D721Med (cell line): ENCODE data around the gene GPR139.

Experiments used
- DNase-seq: peaks from one replicate; pipeline ENCODE4 v3.0.0; 2011; ENCODE audit warnings: low spot score; ENCODE audit not compliant: insufficient read length
- FAIRE-seq: peaks from 2 replicates; lab custom pipeline; 2011; peaks lifted over from hg19 to GRCh38; lab: Jason Lieb, UNC
- TF ChIP-seq, protein P1 (sequence below): IDR thresholded peaks from 2 replicates; pipeline ENCODE4 v1.5.1; 2012; ENCODE audit warnings: mild to moderate bottlenecking, control low read depth; ENCODE audit not compliant: insufficient read depth; ENCODE audit errors: missing control alignments

The GPR139 gene

DNA sequence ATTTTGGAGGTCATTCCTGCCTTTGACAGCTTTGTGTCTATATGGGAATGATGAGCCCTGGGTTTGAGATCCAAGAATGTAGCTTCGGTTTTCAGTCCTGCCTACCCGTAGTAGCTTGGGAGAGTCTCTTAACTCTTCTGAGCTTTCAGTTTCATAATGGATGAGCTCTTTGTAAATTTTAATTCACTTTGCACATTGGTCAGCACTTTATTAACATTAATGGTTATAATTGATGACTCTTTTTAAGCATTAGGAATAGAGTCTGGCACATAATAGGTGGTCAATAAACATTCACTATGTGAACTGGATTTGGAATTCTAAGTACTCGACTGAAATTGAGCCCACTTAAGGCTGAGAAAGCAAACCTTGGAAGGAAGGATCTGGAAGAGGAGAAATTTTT is 17.3 kb downstream of the GPR139 start:
- DNase-seq, result no peak
- no peak for FAIRE-seq
- TF ChIP-seq, protein P1, sequence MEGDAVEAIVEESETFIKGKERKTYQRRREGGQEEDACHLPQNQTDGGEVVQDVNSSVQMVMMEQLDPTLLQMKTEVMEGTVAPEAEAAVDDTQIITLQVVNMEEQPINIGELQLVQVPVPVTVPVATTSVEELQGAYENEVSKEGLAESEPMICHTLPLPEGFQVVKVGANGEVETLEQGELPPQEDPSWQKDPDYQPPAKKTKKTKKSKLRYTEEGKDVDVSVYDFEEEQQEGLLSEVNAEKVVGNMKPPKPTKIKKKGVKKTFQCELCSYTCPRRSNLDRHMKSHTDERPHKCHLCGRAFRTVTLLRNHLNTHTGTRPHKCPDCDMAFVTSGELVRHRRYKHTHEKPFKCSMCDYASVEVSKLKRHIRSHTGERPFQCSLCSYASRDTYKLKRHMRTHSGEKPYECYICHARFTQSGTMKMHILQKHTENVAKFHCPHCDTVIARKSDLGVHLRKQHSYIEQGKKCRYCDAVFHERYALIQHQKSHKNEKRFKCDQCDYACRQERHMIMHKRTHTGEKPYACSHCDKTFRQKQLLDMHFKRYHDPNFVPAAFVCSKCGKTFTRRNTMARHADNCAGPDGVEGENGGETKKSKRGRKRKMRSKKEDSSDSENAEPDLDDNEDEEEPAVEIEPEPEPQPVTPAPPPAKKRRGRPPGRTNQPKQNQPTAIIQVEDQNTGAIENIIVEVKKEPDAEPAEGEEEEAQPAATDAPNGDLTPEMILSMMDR, result no peak

DNA sequence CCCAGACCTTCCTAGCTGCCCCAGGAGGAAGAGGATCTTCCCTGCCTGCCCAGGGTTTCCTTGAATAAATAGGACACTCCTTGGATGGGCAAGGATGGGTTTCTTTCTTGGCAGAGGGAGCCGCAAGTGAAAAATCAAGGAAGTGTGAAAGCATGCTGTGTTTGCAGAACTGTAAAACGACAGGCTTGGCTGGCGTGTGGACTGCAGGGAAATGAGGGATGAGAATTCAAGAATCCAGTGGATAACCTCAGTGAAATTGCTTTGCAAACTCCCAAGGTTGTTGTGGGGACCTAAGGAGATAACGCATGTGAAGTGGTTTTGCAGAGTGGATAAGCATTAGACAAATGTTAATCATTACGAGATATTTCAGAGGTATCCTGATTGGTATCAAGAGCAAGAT is 20.4 kb downstream of the GPR139 start:
- TF ChIP-seq, protein P1, result no peak
- no peak for FAIRE-seq
- DNase-seq, result no peak

DNA sequence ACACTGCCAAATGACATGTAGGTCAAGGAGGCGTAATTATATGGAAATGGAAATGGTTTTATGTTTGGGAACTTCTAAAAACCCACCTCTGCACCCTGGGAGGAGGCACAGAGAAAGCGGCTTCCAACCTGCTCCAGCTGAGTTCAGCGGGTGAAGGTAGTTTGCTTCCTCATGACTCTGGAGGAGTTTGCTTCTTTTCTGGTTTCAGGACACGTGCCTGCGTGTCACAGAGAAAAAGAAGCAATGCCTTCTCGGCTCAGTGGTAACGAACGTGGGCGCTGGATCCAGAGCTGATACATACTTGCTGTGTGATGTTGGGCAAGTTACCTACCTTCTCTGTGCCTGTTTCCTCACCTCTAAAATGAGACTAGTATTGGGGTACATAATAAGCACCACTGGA is 22.1 kb downstream of the GPR139 start:
- FAIRE-seq, result no peak
- TF ChIP-seq, protein P1, result no peak

DNA sequence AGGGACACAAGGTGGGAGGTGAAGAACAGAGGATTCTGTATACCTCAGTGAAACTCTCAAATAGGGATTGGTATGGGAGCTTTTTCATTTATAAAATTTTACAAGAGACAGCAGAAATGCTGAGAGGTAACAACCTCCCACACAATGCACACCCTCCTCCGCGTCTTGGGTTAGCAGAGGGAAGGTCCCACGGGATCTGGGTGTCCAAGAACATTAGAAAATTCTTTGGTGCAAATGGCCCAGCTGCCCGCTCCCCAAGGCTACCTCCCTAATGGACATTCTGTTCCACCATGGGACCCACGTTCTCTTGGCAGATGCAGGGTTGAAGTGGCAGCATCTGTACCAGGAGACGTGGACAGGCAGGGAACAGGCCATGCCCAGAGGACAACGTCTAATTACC is 22.5 kb downstream of the GPR139 start:
- FAIRE-seq, result no peak
- TF ChIP-seq, protein P1, result no peak
- DNase-seq, result no peak

More for the DNA sequence above, 22.1 kb downstream of the GPR139 start:
- no peak for DNase-seq

DNA sequence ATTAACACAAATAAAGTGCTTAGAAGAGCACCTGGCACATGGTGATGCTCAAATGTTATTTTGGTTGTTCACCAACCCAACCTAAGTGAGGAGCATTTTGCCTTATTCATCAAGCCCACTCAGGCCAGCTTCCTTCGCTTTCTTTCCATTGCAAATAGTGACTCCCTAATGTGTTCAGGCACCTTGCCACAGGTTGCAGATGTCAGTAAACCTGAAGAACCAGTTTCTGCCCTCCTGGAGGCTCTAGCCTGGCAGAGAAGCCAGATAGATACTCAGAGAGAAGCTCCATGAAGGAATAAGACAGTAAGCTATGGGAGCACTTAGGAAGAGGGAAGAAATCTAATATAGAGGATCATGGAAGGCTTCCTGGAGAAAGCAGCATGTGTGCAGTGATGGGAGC is 23.9 kb downstream of the GPR139 start:
- TF ChIP-seq, protein P1, result no peak
- FAIRE-seq, result no peak
- no peak for DNase-seq

DNA sequence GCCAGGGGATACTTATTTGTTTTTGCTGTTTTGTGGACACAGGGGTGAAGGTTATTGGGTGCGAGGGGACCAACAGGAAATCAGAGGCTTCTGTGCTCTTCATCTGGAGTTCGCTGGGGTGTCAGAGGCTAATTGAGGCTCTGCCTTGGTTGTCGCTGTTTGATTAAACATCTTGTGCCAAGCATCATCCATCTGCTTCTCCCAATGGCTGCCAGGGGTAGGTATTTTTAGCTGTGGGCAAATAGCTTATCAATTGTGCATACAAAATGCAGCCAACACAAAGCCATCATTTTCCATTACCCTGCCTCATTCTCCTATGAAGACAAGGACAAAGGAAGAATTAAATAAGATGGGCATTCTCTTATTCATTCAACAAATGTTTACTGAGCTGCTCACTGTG is 27.8 kb downstream of the GPR139 start:
- TF ChIP-seq, protein P1, result no peak
- FAIRE-seq, result no peak
- DNase-seq, result no peak

DNA sequence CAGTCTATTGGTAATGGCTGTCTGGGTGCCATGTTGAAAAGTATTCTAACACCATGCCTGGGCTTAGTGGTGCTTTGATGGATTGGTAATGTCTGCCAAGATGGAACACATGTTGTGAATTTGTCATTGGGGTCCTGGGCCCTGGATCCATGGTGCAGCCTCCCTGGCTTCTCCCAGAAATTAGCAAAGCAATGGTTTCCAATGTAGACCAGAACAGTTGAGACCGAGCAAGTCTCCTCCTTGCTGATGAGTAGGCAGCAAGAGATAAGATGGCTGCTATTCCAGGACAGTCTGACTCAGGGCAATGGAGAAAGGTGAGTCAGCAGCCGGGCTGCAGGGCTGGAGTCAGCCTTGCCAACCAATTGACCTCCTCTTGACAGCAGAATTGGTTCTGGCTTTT is 30.8 kb downstream of the GPR139 start:
- no peak for FAIRE-seq
- DNase-seq, result no peak
- TF ChIP-seq, protein P1, result no peak
